Activated CD4-positive, alpha-beta T cell treated with anti-CD3 and anti-CD28 coated beads, Interleukin-2, amount 50 U/mL, for 48 hours (primary cell): Measurements from ENCODE around the gene PNPLA3.

Experiments used
- DNase-seq, 2 experiments: peaks; one replicate each; pipeline ENCODE4 v3.0.0-alpha.2; 2020

Gene PNPLA3

DNA sequence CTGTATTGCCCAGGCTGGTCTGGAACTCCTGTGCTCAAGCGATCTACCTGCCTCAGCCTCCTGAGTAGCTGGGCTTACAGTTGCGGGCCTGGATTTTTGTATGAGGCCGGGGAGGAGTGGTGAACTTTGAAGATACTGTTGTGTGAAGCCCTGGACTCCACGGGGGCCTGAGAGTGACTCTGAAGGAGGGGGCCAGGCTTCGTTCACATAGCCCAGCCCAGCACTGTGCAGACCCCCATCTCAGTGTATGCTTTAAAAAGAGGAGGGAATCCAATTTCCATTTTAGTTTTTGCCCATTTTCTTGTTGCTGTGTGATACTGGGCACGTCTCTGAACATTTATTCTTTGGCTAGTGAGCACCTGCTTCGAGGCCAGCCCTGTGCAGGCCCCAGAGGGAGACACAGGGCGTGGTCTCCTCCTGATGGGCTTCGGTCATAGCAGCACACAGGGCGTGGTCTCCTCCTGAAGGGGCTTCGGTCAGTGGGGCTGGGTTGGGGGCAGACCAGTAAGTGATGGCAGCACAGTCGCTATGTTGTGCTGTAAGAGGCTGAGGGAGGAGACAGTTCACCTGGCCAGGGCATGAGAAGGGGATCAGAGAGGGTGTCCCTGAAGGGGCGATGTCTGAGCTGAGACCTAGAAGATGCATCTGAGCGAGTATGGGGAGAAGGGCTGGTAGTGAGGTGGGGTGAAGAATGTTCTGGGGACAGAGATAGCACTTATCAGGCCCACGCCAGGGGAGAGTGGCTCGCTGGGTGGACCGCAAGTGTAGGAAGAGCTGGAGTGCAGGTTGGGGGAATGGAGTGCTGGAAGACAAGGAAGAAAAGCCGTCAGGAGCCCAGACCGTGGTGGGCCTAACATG, 45.6 kb downstream of the PNPLA3 start:
- DNase-seq: no peak

GRCh38 chr22:43969989-43970755, 46.6 kb downstream of the PNPLA3 start:
- DNase-seq: no peak

DNA sequence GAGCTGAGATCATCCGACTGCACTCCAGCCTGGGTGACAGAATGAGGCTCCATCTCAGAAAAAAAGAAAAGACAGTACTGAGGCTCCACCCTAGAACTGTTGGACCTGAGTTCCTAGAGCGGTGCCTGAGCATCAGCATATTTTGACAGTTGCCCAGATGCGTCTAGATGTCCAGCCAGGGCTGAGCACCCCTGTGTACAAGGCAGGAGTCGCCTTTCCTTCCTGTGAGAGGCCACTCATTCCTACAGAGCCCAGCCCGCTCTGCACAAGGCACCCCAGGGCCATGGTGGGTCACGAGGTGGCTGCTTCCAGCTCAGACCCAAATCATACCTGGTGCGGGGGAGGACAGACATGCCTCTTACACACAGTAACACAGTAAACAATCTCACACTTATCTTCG, 47.5 kb downstream of the PNPLA3 start:
- no peak for DNase-seq

DNA sequence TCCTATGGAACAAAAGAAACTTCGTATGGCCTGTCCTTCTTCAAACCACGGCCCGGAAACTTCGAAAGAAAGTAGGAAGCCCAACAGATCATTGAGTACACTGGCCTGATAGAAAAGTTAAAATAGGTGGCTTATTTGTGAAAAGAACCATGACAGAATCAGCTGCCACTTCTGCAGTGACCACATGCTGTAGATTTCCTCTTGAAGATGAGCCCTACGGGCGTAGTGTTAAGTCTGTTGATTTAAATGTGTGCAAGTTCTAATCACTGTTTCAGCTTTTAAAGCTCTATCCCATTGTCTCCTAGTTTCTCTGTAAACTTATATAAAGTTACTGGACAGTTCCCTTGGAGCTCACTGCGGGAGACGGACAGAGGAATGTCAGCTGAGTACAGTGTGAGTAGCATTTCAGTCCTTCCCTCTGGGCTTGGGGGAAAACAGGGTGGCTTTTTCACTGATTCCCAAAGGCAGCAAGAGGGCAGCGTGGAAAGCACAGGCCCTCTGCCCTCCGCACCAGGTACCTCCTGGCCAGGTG, 49.4 kb downstream of the PNPLA3 start:
- DNase-seq: no peak

DNA sequence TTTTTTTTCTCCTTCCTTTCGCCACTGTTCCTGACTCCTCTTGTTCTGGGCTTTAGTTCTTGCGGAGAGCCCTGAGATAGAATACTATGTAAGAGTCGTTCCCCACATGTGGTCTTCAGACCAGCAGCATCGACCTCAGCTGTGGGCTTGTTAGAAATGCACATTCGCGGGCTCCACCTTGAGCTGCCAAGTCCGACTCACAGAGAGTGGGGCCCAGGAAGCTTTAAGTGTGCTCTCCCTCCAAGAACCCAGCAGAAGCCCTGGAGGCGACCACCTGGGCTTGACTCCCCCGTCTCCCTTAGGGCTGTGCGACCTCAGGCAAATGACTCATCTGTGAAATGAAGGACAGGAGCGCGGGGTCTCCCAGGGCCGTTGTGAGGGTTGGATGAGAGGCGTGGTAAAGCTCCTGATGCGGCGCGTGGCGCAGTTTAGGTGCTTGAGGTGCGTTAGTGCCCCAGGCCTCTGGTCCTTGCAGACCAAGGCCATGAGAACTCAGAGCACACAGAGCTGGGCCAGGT, 50.5 kb downstream of the PNPLA3 start:
- DNase-seq: no peak

DNA sequence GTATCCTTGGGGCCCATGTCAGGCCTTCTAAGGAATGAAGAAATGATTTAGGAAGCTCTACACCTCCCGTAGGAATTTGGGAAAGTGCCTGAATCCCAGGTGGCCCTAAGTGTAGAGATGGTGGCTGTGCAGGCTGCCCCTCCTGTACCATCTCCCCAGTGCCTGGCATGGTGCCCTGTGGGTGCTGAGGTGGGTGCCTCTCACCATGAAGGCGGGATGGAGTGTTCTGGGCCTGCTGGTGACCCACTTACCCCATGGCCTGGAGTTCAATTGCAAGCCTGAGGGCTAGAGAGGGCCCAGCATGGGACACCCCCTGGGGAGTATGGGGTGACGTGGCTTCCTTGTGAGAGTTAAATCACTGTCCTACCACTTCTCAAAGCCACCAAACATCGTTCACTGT, 51.4 kb downstream of the PNPLA3 start:
- DNase-seq: no peak

DNA sequence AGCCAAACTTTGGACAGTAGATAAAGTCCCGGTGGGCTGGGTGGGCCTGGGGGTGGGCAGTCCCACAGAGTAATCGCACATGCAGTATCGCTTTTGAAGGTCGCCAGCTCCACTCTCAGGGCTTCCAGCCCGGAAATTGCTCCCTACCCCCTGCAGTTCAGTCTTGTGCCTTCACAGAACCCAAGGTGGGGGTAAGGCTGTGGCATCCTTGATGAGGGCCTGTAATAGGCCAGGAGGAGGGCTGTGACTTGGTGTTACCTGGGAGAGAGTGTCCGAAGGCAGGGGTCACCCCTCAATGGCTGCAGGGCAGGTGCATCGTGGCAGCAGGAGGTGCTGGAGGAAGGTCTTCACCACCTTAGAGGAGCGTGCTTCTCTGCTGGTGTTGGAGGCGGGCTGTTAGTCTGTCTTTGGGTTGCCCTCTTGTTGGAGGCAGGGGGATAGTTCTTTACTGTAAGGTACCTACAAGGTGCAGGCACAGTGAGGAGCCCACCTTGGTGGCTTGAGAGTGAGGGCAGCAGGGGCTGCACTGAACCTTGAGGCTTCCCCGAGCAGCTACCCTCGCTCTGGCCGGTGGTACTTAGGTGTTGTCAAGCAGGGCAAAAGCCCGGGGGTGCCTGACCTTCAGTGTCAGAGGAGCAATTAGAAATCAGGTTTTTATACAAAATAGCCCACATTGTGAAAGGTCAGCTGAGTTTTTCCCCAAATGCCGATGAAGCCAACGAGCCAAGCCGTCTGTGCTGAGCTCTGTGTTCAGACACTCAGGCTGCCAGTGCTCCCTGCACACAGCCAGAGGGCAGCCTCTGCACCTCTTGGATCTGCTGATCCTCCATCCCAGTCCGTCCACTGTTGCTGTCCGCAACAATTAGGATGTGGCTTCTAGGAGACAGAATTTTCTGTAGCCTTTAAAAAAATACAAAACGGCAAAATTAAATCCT, 53.5 kb downstream of the PNPLA3 start:
- DNase-seq: no peak

DNA sequence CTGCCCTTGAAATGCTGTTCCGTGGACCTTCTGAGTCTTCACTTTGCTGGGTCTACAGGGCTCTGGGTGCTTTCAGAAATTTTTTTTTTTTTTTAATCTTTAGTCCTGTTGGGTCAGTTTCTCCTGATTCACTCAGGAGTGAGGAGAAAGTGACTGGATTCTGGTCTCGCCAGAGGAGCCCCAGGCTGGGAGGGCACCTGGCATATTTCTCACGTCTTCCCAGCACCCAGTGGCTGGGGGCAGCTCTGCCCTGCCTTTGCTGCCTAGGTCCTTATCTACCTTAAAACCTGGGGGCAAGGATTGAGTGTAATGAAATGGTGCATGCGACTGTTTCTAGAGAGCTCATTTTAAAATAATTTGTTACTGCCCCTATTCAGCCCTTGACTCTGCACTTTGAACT, 55.0 kb downstream of the PNPLA3 start:
- DNase-seq: no peak

- DNase-seq: no peak
These were observed 57.0 kb downstream of the PNPLA3 start for GRCh38 chr22:43980579-43980978.

DNA sequence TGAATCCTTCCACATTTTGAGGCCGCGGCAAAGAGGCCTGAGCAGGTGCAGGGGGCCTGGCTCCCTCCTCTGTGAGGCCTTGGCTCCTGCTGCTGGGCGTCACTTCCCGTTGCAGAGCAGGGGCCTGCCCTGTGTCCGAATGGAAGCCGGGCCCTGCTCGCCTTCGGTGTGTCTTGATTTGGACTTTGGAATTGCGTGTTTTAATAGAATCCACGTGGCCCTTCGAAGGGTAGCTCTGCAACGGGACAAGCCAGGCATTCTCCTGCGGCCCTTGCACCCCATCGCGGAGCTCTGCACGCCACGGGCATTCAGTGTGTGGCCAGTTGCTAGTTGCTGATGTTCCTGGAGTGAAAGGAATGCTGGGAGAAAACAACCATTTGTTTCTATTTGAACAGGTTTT, 57.4 kb downstream of the PNPLA3 start:
- DNase-seq: no peak

DNA sequence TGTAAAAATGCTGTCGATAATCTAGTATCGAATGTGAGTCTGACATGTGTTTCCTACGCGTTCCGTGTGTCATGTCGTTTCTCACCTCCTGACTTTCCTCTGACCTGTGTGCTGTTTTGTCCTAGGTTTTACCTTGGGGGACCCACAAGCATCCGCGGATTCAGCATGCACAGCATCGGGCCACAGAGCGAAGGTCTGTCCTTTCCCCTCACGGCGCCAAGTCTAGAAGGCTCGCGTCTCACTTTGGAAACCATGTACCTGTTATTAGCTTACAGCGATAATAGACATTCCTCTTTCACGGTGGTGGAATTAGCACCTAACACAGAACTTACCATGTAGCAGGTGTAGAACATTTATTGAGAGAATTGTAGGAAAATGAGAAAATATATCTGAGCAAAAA, 60.2 kb downstream of the PNPLA3 start:
- no peak for DNase-seq

- no peak for DNase-seq
These were observed 61.9 kb downstream of the PNPLA3 start for GRCh38 chr22:43985532-43985931.

GRCh38 chr22:43988116-43988820, 64.7 kb downstream of the PNPLA3 start:
- no peak for DNase-seq

- DNase-seq: no peak
These were observed 65.4 kb downstream of the PNPLA3 start for GRCh38 chr22:43988960-43989359.

- no peak for DNase-seq
These were observed 66.4 kb downstream of the PNPLA3 start for GRCh38 chr22:43990044-43990443.

DNA sequence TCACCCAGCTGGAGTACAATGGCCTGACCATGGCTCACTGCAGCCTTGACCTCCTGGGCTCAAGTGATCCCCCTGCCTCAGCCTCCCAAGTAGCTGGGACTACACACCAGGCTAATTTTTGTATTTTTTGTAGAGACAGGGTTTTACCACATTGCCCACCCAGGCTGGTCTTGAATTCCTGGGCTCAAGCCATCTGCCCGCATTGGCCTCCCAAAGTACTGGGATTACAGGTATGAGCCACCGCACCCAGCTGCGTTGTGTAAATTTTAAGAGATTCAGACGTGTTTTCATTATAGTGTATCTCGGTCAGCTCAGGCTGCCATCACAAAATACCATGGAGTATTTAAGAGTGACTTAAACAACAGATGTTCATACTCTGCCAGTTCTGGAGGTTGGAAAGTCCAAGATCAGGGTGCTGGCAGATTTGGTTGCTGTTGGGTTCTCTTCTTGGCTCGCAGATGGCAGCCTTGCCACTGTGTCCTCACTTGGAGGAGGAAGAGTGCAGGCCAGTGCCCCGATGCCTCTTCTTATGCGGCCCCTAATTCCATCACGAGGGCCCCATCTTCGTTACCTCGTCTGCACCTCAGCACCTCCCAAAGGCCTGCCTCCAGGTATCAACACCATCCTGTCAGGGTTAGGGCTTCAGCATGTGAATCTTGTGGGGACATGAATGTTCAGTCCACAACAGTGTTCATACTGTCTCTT, 67.9 kb downstream of the PNPLA3 start:
- DNase-seq: no peak

- DNase-seq: no peak
These were observed 68.8 kb downstream of the PNPLA3 start for GRCh38 chr22:43992331-43992821.

DNA sequence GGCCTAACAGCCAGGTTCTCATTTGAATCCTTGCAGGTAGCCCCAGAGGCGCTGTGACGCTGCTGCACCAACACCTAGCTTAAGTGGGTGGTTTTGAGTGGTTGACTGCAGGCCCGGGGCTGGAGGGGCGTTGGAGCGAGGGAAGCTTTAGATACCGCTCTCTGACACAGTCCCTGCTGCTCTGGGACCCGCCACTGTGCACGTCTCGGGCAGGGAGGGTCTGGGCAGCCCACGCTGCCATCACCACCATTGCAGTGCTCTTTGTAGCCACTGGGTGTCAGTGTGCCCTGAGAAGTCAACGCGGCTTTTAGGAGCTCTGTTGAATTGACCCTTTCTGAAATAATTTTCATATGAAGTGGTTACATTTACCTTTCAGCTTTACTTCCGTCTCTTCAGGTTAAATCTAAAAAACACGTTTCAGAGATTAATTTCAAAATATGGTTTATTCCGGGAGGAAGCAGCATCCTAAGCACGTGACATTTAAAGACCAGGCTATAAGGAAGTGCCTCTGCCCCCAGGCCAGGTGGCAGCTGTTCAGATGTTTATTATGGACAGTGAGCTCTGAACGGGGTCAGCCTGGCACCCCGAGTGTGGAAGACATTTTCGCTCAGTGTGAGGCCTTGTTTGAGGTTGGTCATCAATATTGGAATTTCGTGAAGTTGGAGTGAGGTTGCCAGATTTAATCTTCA, 69.6 kb downstream of the PNPLA3 start:
- DNase-seq: peak; percentile 55 to 68

DNA sequence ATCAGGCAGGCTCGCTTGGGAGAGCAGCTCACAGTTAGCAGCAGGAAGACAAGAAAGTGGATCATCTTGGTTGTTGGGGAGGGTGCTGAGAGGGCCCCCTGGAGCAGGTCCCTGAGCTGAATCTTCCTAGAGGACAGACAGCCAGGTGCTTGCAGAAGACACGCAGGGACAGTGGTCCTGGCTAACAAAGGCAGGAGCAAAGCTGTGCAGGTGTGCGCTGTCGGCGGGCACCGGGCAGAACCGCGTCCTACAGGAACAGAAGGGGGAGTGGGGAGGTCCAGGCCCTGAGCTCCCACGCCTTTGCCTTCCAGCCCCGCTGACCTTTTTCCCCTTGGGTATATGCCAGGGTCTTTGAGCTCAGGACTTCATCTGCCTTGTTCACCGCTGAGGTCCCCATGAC, 70.4 kb downstream of the PNPLA3 start:
- no peak for DNase-seq

DNA sequence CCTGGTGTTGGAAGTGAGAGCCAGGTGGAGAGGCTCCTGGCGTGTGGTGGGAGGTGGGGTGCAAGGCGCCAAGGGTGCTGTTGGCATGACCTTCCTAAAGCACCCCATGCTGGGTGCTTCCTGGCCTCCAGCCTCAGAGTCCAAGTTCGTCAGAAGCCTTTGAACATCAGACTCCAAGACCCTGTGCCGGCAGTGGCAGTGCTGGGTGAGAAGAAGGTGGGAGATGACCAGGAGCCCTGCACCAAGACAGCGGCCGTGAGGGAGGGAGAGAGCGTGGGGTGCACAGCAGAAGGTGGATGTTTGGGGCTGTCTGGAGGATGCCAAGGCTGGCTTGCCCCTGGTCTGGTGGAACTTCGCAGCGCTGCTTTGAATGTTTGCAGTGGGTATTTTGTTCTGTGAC, 70.8 kb downstream of the PNPLA3 start:
- DNase-seq: no peak
